Bronchial epithelial cell (primary cell): Measurements from ENCODE around the gene CARD19. TPM values are rescaled to one million over a fixed set of nuclear protein-coding genes. Genes with fewer than 3 reads are reported as not detected.
A peak's percentile ranks its signal among the peaks of the same experiment; 100 is the strongest.
"Not testable (repeated sequence)": the region's sequence is repeated elsewhere in the genome, so short reads cannot be mapped to it uniquely, and the experiment has no call there.

ENCODE experiments used
- DNase-seq: peaks from one replicate; pipeline ENCODE4 v3.0.0-alpha.2; 2010; ENCODE audit warnings: low read depth
- FAIRE-seq: peaks from 2 replicates; lab custom pipeline; 2011; peaks lifted over from hg19 to GRCh38; lab: Jason Lieb, UNC
- H3K27me3 ChIP-seq: 2 replicates; pipeline ENCODE4 v1.5.1; 2011; ENCODE audit warnings: low read length; ENCODE audit not compliant: control insufficient read depth, insufficient read depth
- H3K36me3 ChIP-seq: 2 replicates; pipeline ENCODE4 v1.5.1; 2011; ENCODE audit warnings: low read length; ENCODE audit not compliant: control insufficient read depth, insufficient read depth
- H3K4me3 ChIP-seq: 2 replicates; pipeline ENCODE4 v1.5.1; 2011; ENCODE audit warnings: mild to moderate bottlenecking, low read depth, low read length, control low read depth
- total RNA-seq: library from RNA; depleted of rRNA; stranded (reverse); fragments of >200 nt; gene quantifications from 2 replicates; pipeline ENCODE4 v1.2.1, GENCODE V29; 2014
- TF ChIP-seq, protein P1 (sequence below): IDR thresholded peaks from 2 replicates; pipeline ENCODE4 v1.5.1; 2011; ENCODE audit warnings: mild to moderate bottlenecking, moderate library complexity, low read length, control low read depth, inconsistent platforms; ENCODE audit not compliant: insufficient read depth, severe bottlenecking

Gene CARD19
- total RNA-seq, 1 donor from 2014 or later, result 43.4 TPM

DNA sequence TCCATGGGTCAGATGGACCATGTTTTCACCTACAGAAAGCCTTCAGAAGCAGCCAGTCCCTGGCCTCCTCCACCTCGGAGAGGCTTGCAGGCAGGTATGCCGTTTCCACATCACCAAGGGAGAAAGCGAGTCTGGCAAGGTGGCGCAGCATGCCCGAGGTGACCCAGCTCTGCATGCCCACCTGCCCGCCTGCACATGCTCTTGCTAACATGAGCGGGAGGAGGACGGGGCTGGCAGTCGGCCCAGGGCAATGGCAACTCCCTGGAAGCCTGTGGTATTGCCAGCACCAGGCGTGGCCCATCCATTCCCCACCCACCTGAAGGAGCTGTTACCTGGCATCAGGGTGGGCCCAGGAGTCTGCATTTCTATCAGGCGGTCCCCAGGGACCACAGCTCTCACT lies 41.3 kb downstream of the CARD19 start:
- Histone ChIP-seq H3K4me3 (no peak overlapping the region), H3K36me3 (peaks cover under 1% of the 10 kb centered on the region), H3K27me3 (no peaks in the 10 kb centered on the region)
- DNase-seq, result no peak
- TF ChIP-seq, protein P1, sequence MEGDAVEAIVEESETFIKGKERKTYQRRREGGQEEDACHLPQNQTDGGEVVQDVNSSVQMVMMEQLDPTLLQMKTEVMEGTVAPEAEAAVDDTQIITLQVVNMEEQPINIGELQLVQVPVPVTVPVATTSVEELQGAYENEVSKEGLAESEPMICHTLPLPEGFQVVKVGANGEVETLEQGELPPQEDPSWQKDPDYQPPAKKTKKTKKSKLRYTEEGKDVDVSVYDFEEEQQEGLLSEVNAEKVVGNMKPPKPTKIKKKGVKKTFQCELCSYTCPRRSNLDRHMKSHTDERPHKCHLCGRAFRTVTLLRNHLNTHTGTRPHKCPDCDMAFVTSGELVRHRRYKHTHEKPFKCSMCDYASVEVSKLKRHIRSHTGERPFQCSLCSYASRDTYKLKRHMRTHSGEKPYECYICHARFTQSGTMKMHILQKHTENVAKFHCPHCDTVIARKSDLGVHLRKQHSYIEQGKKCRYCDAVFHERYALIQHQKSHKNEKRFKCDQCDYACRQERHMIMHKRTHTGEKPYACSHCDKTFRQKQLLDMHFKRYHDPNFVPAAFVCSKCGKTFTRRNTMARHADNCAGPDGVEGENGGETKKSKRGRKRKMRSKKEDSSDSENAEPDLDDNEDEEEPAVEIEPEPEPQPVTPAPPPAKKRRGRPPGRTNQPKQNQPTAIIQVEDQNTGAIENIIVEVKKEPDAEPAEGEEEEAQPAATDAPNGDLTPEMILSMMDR, result no peak
- FAIRE-seq, result no peak

DNA sequence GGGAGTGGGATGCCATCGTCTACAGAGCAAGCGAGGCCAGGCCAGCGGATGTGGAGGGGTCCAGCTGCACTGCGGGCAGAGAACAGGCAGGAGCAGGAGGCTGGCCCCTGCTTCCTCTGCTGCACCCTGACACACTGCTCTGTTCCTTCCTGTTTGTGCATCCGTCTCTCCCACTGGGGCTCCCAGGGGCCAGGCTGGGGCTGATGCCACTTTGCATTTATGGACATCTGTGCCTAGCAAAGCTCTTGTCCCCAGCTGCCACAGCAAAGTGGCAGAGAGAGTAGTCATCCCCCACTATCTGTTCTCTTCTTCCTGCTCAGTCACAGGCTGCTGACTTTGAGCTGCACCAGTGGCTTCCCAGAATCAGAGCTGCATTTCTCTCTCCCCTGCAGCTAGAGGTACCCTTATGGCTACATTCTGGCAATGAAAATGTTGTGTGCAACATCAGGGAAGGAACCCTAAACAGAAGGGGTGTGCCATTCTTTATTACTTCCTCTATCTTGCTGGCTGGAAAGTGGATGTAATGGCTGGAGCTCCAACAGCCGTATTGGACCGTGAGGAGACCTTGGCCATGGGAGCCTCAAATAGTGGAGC lies 42.3 kb downstream of the CARD19 start:
- no peaks in the 10 kb centered on the region for H3K27me3 ChIP-seq
- no peak overlapping the region for H3K4me3 ChIP-seq
- FAIRE-seq (no peak), DNase-seq (no peak)
- TF ChIP-seq, protein P1, result no peak
- H3K36me3 ChIP-seq, result no peaks in the 10 kb centered on the region

DNA sequence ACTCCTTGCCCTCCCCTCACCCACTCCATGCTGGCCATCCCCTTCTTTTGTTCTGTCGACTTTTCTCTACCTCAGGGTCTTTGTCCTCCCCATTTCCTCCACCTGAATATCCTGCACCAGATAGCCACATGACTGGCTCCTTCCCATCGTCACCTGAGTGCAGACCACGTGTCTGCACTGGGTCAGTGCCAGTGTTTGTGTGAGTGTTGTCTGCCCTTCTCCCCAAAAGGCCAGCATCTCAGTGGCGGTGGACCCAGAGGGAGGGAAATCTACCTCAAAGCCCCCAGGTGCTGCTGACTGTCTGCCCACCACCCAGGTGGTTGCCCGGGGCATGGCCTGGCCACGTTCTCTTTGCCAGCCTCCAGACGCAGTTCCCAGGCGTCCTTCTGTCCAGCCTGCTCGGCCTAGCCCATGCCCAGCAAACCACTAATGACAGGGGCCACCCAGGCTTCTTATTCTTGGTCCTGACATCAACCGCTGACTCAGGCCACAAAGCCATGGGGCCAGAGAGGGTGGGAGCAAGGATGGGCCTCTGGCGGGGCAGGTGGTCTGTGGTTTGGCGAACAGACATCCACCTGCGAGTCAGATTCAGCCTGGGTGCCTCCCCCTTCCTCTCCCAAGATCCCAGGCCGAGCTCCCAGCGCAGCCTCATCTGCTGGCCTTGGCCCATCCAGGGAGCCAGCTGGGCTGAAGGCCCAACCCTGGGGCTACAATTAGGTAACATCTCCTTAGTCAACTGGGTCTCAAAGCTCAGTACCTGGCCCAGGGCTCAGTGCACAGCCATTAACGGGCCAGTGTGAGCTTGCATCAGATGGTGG lies 43.6 kb downstream of the CARD19 start:
- TF ChIP-seq, protein P1, result no peak
- DNase-seq (no peak), FAIRE-seq (no peak)
- Histone ChIP-seq H3K27me3 (no peaks in the 10 kb centered on the region), H3K36me3 (no peaks in the 10 kb centered on the region), H3K4me3 (no peak overlapping the region)

DNA sequence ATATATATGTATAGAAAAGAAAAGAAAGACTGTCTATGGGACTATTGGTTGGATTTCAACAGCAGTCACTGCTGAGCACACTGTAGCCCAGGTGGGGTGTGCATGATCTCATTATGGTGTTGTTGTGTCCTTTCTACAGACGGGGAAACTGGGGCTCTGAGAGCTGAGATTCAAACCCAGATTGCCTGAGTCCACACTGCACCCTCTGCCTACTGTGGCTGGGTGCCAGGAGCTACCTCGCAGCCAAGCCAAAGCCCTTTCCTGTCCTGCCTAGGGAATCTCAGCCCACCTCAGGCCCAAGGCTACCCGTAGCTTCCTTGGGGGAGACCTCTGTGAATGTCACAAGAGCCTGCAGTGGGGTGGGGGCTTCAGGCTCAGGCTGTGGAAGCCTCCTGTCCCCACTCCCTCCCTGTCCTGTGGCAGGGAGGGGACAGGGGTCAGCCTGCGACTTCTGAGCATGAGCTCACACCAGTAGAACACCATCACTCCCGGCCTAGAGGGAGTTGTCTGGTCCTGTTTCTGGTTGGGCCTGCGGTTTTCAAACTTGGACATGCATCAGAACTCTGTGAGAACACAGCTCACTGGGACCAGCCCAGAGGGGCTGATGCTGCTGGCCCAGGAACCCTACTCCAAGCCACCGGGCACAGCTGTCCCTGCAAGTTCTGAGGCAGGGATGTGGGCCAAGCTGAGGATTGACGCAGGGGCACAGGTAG lies 45.9 kb downstream of the CARD19 start:
- peak; percentile 13 for FAIRE-seq

DNA sequence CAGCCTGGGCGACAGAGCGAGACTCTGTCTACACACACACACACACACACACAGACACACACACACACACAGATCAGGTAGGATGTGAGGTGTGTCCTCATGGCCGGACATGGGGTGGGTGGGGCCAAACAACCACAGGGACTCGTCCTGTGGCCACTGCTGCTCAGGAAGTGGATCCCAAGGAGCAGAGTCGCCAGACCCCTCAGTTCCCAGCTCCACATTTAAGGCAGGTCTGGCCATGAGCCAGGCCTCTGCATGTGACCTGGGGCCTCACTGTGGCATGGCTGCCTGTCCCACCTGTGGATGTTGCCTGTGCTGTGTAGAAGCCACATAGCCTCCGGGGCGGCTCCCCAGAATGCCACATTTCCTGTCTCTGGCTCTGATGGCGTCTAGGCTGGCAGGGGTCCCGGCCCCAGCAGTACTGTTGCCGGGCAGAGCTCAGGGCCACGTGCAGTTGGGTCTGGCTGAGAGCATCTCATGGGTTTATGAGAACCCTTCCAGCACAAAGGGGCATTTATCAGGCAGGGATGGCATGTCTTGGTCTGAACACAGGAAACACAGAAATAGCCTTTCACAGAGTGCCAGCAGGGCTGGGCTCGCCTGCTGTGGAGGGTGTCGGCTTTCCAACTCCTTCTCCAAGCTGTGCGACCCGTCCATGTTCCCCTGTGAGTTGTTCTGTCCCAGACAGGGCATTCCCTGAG lies 48.0 kb downstream of the CARD19 start:
- DNase-seq, result no peak
- H3K4me3 ChIP-seq, result no peak overlapping the region
- no peaks in the 10 kb centered on the region for H3K27me3 ChIP-seq
- FAIRE-seq, result no peak
- TF ChIP-seq, protein P1, result no peak
- H3K36me3 ChIP-seq, result no peaks in the 10 kb centered on the region

More for the DNA sequence above, 45.9 kb downstream of the CARD19 start:
- DNase-seq, result no peak
- H3K4me3 ChIP-seq, result no peak overlapping the region
- TF ChIP-seq, protein P1, result no peak
- no peaks in the 10 kb centered on the region for H3K27me3 ChIP-seq
- H3K36me3 ChIP-seq, result no peaks in the 10 kb centered on the region

DNA sequence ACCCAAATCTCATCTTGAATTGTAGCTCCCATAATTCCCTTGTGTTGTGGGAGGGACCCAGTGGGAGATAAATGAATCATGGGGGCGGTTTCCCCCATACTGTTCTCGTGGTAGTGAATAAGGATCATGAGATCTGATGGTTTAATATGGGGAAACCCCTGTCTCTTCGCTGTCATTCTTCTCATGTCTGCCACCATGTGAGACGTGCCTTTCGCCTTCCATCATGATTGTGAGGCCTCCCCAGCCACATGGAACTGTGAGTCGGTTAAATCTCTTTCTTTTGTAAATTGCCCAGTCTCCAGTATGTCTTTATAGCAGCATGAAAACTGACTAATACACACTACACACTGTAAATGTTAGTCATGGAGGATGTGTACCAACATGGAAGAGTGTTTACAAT lies 50.7 kb downstream of the CARD19 start:
- not testable (repeated sequence) for H3K4me3 ChIP-seq, H3K36me3 ChIP-seq, H3K27me3 ChIP-seq, FAIRE-seq
- peak; percentile 86 for DNase-seq
